HepG2 (cell line): ENCODE measurements around the gene POLR3E. TPM values are rescaled to one million over a fixed set of nuclear protein-coding genes. Genes with fewer than 3 reads are reported as not detected.
A peak's percentile ranks its signal among the peaks of the same experiment; 100 is the strongest.

Source experiments
- ATF2 ChIP-seq: sonication (generic); formaldehyde crosslinking; IDR thresholded peaks from 2 replicates; pipeline ENCODE4 v1.4.0; 2020; ENCODE audit warnings: missing genetic modification reagents
- ATF7 ChIP-seq, 2 experiments: fragments of 450-650 bp in 1 of 2; sonication (generic) in 1 of 2; formaldehyde crosslinking in 1 of 2; IDR thresholded peaks; 2 replicates each; pipeline versions ENCODE4 v1.4.0 to v1.6.1; 2016 to 2020; ENCODE audit warnings: antibody characterized with exemption in 1 of 2, mild to moderate bottlenecking in 1 of 2, missing genetic modification reagents in 1 of 2
- ATF7-NPFF ChIP-seq: sonication (generic); formaldehyde crosslinking; IDR thresholded peaks from 2 replicates; pipeline ENCODE4 v1.8.1; 2023; ENCODE audit warnings: mild to moderate bottlenecking, low read depth, missing genetic modification reagents, moderate library complexity
- CCAR2 ChIP-seq: fragments of 200-400 bp; formaldehyde crosslinking; optimal IDR thresholded peaks from 2 replicates; pipeline ENCODE3; 2018; ENCODE audit warnings: low read depth, mild to moderate bottlenecking, low read length, moderate library complexity
- HINFP ChIP-seq: sonication (generic); formaldehyde crosslinking; IDR thresholded peaks from 2 replicates; pipeline ENCODE4 v1.4.0; 2020; ENCODE audit warnings: low read depth, mild to moderate bottlenecking, missing genetic modification reagents
- IRF1 ChIP-seq: sonication (generic); formaldehyde crosslinking; IDR thresholded peaks from 2 replicates; pipeline ENCODE4 v1.4.0; 2020; ENCODE audit warnings: low read depth, mild to moderate bottlenecking, missing genetic modification reagents
- MAX ChIP-seq: IDR thresholded peaks from 2 replicates; pipeline ENCODE4 v1.6.1; 2012; ENCODE audit warnings: inconsistent platforms
- MEIS1 ChIP-seq: sonication (generic); formaldehyde crosslinking; IDR thresholded peaks from 2 replicates; pipeline ENCODE4 v1.9.0; 2021; ENCODE audit warnings: mild to moderate bottlenecking, missing genetic modification reagents, moderate library complexity, borderline replicate concordance
- NFKBIZ ChIP-seq: IDR thresholded peaks from 2 replicates; pipeline ENCODE4 v1.6.1; 2018; ENCODE audit warnings: missing genetic modification reagents, missing compliant biosample characterization
- PAWR ChIP-seq: sonication (generic); formaldehyde crosslinking; IDR thresholded peaks from 2 replicates; pipeline ENCODE4 v1.4.0; 2020; ENCODE audit warnings: missing genetic modification reagents, mild to moderate bottlenecking, borderline replicate concordance
- RCOR2 ChIP-seq: IDR thresholded peaks from 2 replicates; pipeline ENCODE4 v1.6.1; 2016; ENCODE audit warnings: missing biosample characterization, missing genetic modification reagents
- SAP130 ChIP-seq: IDR thresholded peaks from 2 replicates; pipeline ENCODE4 v1.6.1; 2016; ENCODE audit warnings: low read depth
- TAF15 ChIP-seq: fragments of 200-400 bp; formaldehyde crosslinking; IDR thresholded peaks from one replicate; pipeline ENCODE4 v1.6.1; 2018; ENCODE audit warnings: mild to moderate bottlenecking, low read depth, low read length; ENCODE audit not compliant: poor library complexity, severe bottlenecking
- ZBTB25 ChIP-seq: IDR thresholded peaks from 2 replicates; pipeline ENCODE4 v1.6.1; 2018; ENCODE audit warnings: missing genetic modification reagents
- ZFP91 ChIP-seq: sonication (generic); formaldehyde crosslinking; IDR thresholded peaks from 2 replicates; pipeline ENCODE4 v1.9.0; 2022; ENCODE audit warnings: missing genetic modification reagents, mild to moderate bottlenecking, borderline replicate concordance
- ZNF260 ChIP-seq: sonication (generic); formaldehyde crosslinking; IDR thresholded peaks from 2 replicates; pipeline ENCODE4 v1.4.0; 2020; ENCODE audit warnings: missing genetic modification reagents, low read depth, mild to moderate bottlenecking, borderline replicate concordance
- ZNF543 ChIP-seq: sonication (generic); formaldehyde crosslinking; IDR thresholded peaks from 2 replicates; pipeline ENCODE4 v1.4.0; 2020; ENCODE audit warnings: mild to moderate bottlenecking, missing genetic modification reagents
- ZNF549 ChIP-seq: sonication (generic); formaldehyde crosslinking; IDR thresholded peaks from 2 replicates; pipeline ENCODE4 v1.5.0; 2020; ENCODE audit warnings: missing genetic modification reagents
- ZNF691 ChIP-seq: sonication (generic); formaldehyde crosslinking; IDR thresholded peaks from 2 replicates; pipeline ENCODE4 v1.4.0; 2020; ENCODE audit warnings: missing genetic modification reagents, low read depth, mild to moderate bottlenecking, borderline replicate concordance
- ZNF780A ChIP-seq: sonication (generic); formaldehyde crosslinking; IDR thresholded peaks from 2 replicates; pipeline ENCODE4 v1.8.0; 2022; ENCODE audit warnings: mild to moderate bottlenecking, missing genetic modification reagents, moderate library complexity
- polyA plus RNA-seq, 8 experiments: library from polyadenylated mRNA; depleted of rRNA in 3 of 8; stranded (reverse) in 7 of 8; unstranded in 1 of 8; fragments of >200 nt; fragmentation: Illumina TruSeq in 4 of 8; extraction: Trizol in 4 of 8; gene quantifications; 2 replicates each; pipeline versions ENCODE4 v1.2.1 to v1.2.3, GENCODE V29; 2011 to 2016; ENCODE audit warnings: low read depth in 4 of 8, missing spikeins in 1 of 8, mixed read lengths in 1 of 8; ENCODE audit not compliant: insufficient read depth in 1 of 8
- total RNA-seq, 5 experiments: library from RNA; depleted of rRNA; stranded (reverse); fragments of >200 nt; fragmentation: Illumina TruSeq; extraction: Trizol; gene quantifications; 2 replicates each; pipeline ENCODE4 v1.2.3, GENCODE V29; 2016; ENCODE audit warnings: low read depth in 1 of 5

Gene POLR3E
- total and polyA plus RNA-seq, 2 of the 13 experiments (the other 11 are each of a cell fraction or from before 2014, with no cell fraction given), result 135 to 262 TPM

- 0 out of 2 replicates have a peak, but pooled peaks have one; percentile 7 for TF ChIP-seq ZBTB25 (CRISPR knock-in tag)
- no peak for TF ChIP-seq ZNF780A (CRISPR knock-in tag)
- peak; percentile 57; the same call in 1 of the 2 replicates for TF ChIP-seq MAX
- no peak for TF ChIP-seq ZNF549 (CRISPR knock-in tag)
- peak; percentile 56; the same call in 1 of the 2 replicates for TF ChIP-seq ZNF691 (CRISPR knock-in tag)
- peak; percentile 10; the same call in 1 of the 2 replicates for TF ChIP-seq SAP130 (CRISPR knock-in tag)
- peak; percentile 61 for TF ChIP-seq CCAR2
- TF ChIP-seq ATF7-NPFF (CRISPR knock-in tag), result no peak; the same call in 1 of the 2 replicates
- TF ChIP-seq RCOR2, result peak; percentile 64
- TF ChIP-seq ZNF543 (CRISPR knock-in tag), result peak; percentile 65
- TF ChIP-seq MEIS1 (CRISPR knock-in tag), result peak; percentile 87
- peak; percentile 18; the same call in 1 of the 2 replicates for TF ChIP-seq HINFP (CRISPR knock-in tag)
- TF ChIP-seq ATF7 (IDR thresholded peaks at IDR 0.05), result no peak
- peak; percentile 67; the same call in 1 of the 2 replicates for TF ChIP-seq ATF7 (CRISPR knock-in tag; IDR thresholded peaks at IDR 0.05)
- TF ChIP-seq PAWR (CRISPR knock-in tag), result peak; percentile 37
- TF ChIP-seq ZFP91 (CRISPR knock-in tag), result peak; percentile 72; the same call in 1 of the 2 replicates
- TF ChIP-seq IRF1 (CRISPR knock-in tag), result no peak
- TF ChIP-seq ATF2 (CRISPR knock-in tag), result 0 out of 2 replicates have a peak, but pooled peaks have one; percentile 5
- 0 out of 2 replicates have a peak, but pooled peaks have one; percentile 47 for TF ChIP-seq NFKBIZ (CRISPR knock-in tag)
- no peak for TF ChIP-seq TAF15
- no peak for TF ChIP-seq ZNF260
Measured at GRCh38 chr16:22375117-22375962, 78.1 kb downstream of the POLR3E start (continued).
